DOHH2 (cell line): ENCODE data around the gene SEMA4C.

ENCODE experiments used
- H3F3A ChIP-seq: fragments of 200-600 bp; sonication (generic), shearing (Covaris generic); 2 replicates; pipeline ENCODE4 v1.6.0; 2016; ENCODE audit warnings: antibody characterized with exemption, mild to moderate bottlenecking; ENCODE audit not compliant: control insufficient read depth, insufficient read depth
- H3K27ac ChIP-seq: fragments of 200-600 bp; sonication (generic); 2 replicates; pipeline ENCODE4 v1.5.1; 2014; ENCODE audit warnings: low read depth, mild to moderate bottlenecking, low read length, moderate library complexity
- H3K27me3 ChIP-seq: fragments of 200-600 bp; sonication (generic); 2 replicates; pipeline ENCODE4 v1.6.1; 2014; ENCODE audit warnings: mild to moderate bottlenecking, low read length, mixed read lengths; ENCODE audit not compliant: control insufficient read depth
- H3K36me3 ChIP-seq: fragments of 200-600 bp; sonication (generic); 2 replicates; pipeline ENCODE4 v1.6.1; 2014; ENCODE audit warnings: mild to moderate bottlenecking, low read length, moderate library complexity, mixed read lengths; ENCODE audit not compliant: control insufficient read depth
- H3K4me1 ChIP-seq: fragments of 200-600 bp; sonication (generic); 2 replicates; pipeline ENCODE4 v1.6.1; 2014; ENCODE audit warnings: mild to moderate bottlenecking, low read length, mixed read lengths; ENCODE audit not compliant: control insufficient read depth
- H3K4me2 ChIP-seq: fragments of 200-600 bp; sonication (generic); 2 replicates; pipeline ENCODE4 v1.6.0; 2014; ENCODE audit warnings: mild to moderate bottlenecking, low read length, moderate library complexity
- H3K4me3 ChIP-seq: fragments of 200-600 bp; sonication (generic); 2 replicates; pipeline ENCODE4 v1.5.1; 2014; ENCODE audit warnings: mild to moderate bottlenecking, low read length, mixed read lengths
- H3K79me2 ChIP-seq: fragments of 200-600 bp; sonication (generic); 2 replicates; pipeline ENCODE4 v1.6.1; 2014; ENCODE audit warnings: mild to moderate bottlenecking, low read length, mixed read lengths; ENCODE audit not compliant: control insufficient read depth
- H3K9me2 ChIP-seq: fragments of 200-600 bp; sonication (generic); replicated peaks from 2 replicates; pipeline ENCODE4 v1.6.1; 2014; ENCODE audit warnings: mild to moderate bottlenecking, low read length, mixed read lengths; ENCODE audit not compliant: control insufficient read depth
- H3K9me3 ChIP-seq: fragments of 200-600 bp; sonication (generic); 2 replicates; pipeline ENCODE4 v1.6.1; 2014; ENCODE audit warnings: antibody characterized with exemption, low read length, mixed read lengths; ENCODE audit not compliant: control insufficient read depth, insufficient read depth
- H4K20me1 ChIP-seq: fragments of 200-600 bp; sonication (generic); 2 replicates; pipeline ENCODE4 v1.6.0; 2014; ENCODE audit warnings: low read depth, mild to moderate bottlenecking, antibody characterized with exemption, low read length, moderate library complexity; ENCODE audit not compliant: control insufficient read depth, insufficient read depth
- EZH2phosphoT487 ChIP-seq: fragments of 200-600 bp; sonication (generic); IDR thresholded peaks from 2 replicates; pipeline ENCODE4 v1.6.1; 2017; ENCODE audit warnings: borderline replicate concordance, mild to moderate bottlenecking, antibody characterized with exemption, low read length, moderate library complexity, mixed read lengths
- TF ChIP-seq, protein P1 (sequence below): fragments of 200-600 bp; sonication (generic); IDR thresholded peaks from one replicate; pipeline ENCODE4 v1.5.1; 2014; ENCODE audit warnings: antibody characterized with exemption, mild to moderate bottlenecking, low read depth, low read length; ENCODE audit not compliant: poor library complexity, severe bottlenecking

The SEMA4C gene

GRCh38 chr2:96852667-96853066 is 17.2 kb downstream of the SEMA4C start:
- H3F3A ChIP-seq: no peaks in the 10 kb centered on the region
- no peak for TF ChIP-seq EZH2phosphoT487
- TF ChIP-seq, protein P1, sequence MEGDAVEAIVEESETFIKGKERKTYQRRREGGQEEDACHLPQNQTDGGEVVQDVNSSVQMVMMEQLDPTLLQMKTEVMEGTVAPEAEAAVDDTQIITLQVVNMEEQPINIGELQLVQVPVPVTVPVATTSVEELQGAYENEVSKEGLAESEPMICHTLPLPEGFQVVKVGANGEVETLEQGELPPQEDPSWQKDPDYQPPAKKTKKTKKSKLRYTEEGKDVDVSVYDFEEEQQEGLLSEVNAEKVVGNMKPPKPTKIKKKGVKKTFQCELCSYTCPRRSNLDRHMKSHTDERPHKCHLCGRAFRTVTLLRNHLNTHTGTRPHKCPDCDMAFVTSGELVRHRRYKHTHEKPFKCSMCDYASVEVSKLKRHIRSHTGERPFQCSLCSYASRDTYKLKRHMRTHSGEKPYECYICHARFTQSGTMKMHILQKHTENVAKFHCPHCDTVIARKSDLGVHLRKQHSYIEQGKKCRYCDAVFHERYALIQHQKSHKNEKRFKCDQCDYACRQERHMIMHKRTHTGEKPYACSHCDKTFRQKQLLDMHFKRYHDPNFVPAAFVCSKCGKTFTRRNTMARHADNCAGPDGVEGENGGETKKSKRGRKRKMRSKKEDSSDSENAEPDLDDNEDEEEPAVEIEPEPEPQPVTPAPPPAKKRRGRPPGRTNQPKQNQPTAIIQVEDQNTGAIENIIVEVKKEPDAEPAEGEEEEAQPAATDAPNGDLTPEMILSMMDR: no peak
- peaks cover 15% of the 10 kb centered on the region for H3K4me1 ChIP-seq
- H3K27me3 ChIP-seq: no peaks in the 10 kb centered on the region
- H3K4me3 ChIP-seq: no peak overlapping the region
- H3K9me2 ChIP-seq: no peaks in the 10 kb centered on the region
- no peak overlapping the region for H3K27ac ChIP-seq
- peaks cover 16% of the 10 kb centered on the region for H3K79me2 ChIP-seq
- no peaks in the 10 kb centered on the region; the same call in 1 of the 2 replicates for H4K20me1 ChIP-seq
- peaks cover 28% of the 10 kb centered on the region for H3K36me3 ChIP-seq
- H3K9me3 ChIP-seq: no peaks in the 10 kb centered on the region
- no peak overlapping the region for H3K4me2 ChIP-seq

- Histone ChIP-seq H4K20me1 (no peaks in the 10 kb centered on the region), H3K4me2 (no peak overlapping the region), H3K4me1 (no peaks in the 10 kb centered on the region), H3K27me3 (no peaks in the 10 kb centered on the region), H3F3A (no peaks in the 10 kb centered on the region), H3K9me3 (no peaks in the 10 kb centered on the region), H3K27ac (no peak overlapping the region), H3K4me3 (no peak overlapping the region), H3K36me3 (peaks cover 30% of the 10 kb centered on the region), H3K9me2 (no peaks in the 10 kb centered on the region), H3K79me2 (no peaks in the 10 kb centered on the region)
- TF ChIP-seq EZH2phosphoT487: no peak
- TF ChIP-seq, protein P1: no peak
These were observed 21.6 kb downstream of the SEMA4C start for GRCh38 chr2:96848264-96848663.

DNA sequence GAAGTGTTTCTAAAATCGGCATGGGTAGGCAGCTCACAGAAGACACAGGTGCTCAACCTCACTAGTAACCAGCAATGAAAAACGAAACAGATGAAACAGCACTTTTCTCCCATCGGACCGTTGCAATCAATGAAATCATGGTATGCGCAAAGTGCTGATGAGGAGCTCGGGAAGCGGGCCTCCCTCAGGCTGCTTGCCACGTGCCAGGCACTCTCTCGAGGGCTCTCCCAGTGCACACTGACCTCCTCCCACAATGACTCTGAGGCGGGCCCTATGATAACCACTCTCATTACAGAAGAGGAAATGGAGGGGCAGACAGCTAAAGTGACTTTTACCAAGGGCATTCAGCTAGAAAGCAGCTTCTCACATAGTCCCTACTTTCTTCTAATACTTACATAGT is 22.3 kb downstream of the SEMA4C start:
- Histone ChIP-seq H3K4me2 (no peak overlapping the region), H3K9me2 (no peaks in the 10 kb centered on the region), H3K27me3 (no peaks in the 10 kb centered on the region), H3K9me3 (no peaks in the 10 kb centered on the region), H3F3A (no peaks in the 10 kb centered on the region), H3K4me1 (no peaks in the 10 kb centered on the region), H3K4me3 (no peak overlapping the region), H3K79me2 (no peaks in the 10 kb centered on the region), H4K20me1 (no peaks in the 10 kb centered on the region), H3K27ac (no peak overlapping the region), H3K36me3 (peaks cover 23% of the 10 kb centered on the region)
- TF ChIP-seq, protein P1: no peak
- TF ChIP-seq EZH2phosphoT487: no peak
